ENCODE results near the gene PTCD2.
"Not testable (repeated sequence)": the region's sequence is repeated elsewhere in the genome, so short reads cannot be mapped to it uniquely, and the experiment has no call there.

PTCD2 gene

GRCh38 chr5:72298711-72299110, 21.5 kb upstream of the PTCD2 start:
- no peak for DNase-seq

- no peak for DNase-seq
These were observed 19.4 kb upstream of the PTCD2 start for GRCh38 chr5:72300590-72301339.

GRCh38 chr5:72301557-72301956, 18.6 kb upstream of the PTCD2 start:
- DNase-seq, result no peak

- no peak for DNase-seq
These were observed 18.0 kb upstream of the PTCD2 start for GRCh38 chr5:72302171-72302570.

- DNase-seq, result no peak
These were observed 14.7 kb upstream of the PTCD2 start for GRCh38 chr5:72305194-72306142.

GRCh38 chr5:72307573-72307967, 12.6 kb upstream of the PTCD2 start:
- no peak for DNase-seq

- peak; percentile 90 for DNase-seq
These were observed 12.0 kb upstream of the PTCD2 start for GRCh38 chr5:72307968-72308852.

GRCh38 chr5:72308853-72309191, 11.4 kb upstream of the PTCD2 start:
- DNase-seq, result no peak

- no peak for DNase-seq
These were observed 7.0 kb upstream of the PTCD2 start for GRCh38 chr5:72313141-72313540.

- no peak for DNase-seq
These were observed 5.5 kb upstream of the PTCD2 start for GRCh38 chr5:72314571-72315172.

GRCh38 chr5:72319435-72319975, 668 bp upstream of the PTCD2 start:
- DNase-seq, result not testable (repeated sequence)

GRCh38 chr5:72324189-72324825, 4.1 kb downstream of the PTCD2 start:
- DNase-seq, result no peak

- no peak for DNase-seq
These were observed 5.6 kb downstream of the PTCD2 start for GRCh38 chr5:72325566-72326305.

GRCh38 chr5:72326306-72326649, 6.1 kb downstream of the PTCD2 start:
- no peak for DNase-seq

- DNase-seq, result no peak
These were observed 8.0 kb downstream of the PTCD2 start for GRCh38 chr5:72328172-72328571.

- no peak for DNase-seq
These were observed 10.5 kb downstream of the PTCD2 start for GRCh38 chr5:72330712-72331111.

- DNase-seq, result no peak
These were observed 17.0 kb downstream of the PTCD2 start for GRCh38 chr5:72337159-72337558.

- no peak for DNase-seq
These were observed 18.6 kb downstream of the PTCD2 start for GRCh38 chr5:72338689-72339209.

GRCh38 chr5:72346398-72346797, 26.2 kb downstream of the PTCD2 start:
- no peak for DNase-seq

- no peak for DNase-seq
These were observed 27.7 kb downstream of the PTCD2 start for GRCh38 chr5:72347801-72348308.

- no peak for DNase-seq
These were observed 31.2 kb downstream of the PTCD2 start for GRCh38 chr5:72351376-72351775.

Data from activated T-cell treated with anti-CD3 and anti-CD28 coated beads for 4 hours (primary cell).